Activated CD8-positive, alpha-beta memory T cell treated with anti-CD3 and anti-CD28 coated beads, Interleukin-2, amount 50 U/mL, for 24 hours (primary cell): ENCODE data around the gene ZNF284.
"Not testable (repeated sequence)": the region's sequence is repeated elsewhere in the genome, so short reads cannot be mapped to it uniquely, and the experiment has no call there.

Source experiments
- DNase-seq: peaks from one replicate; pipeline ENCODE4 v3.0.0-alpha.2; 2020; ENCODE audit errors: extremely low read depth

ZNF284 gene

GRCh38 chr19:44111910-44112463 lies 40.0 kb downstream of the ZNF284 start:
- DNase-seq, result no peak

- DNase-seq, result no peak
Measured at GRCh38 chr19:44112802-44113137, 40.8 kb downstream of the ZNF284 start.

- peak; percentile 71 for DNase-seq
Measured at GRCh38 chr19:44113138-44113783, 41.3 kb downstream of the ZNF284 start, which contains the start of gene ZNF225. Gene ZNF225, plus strand, starts transcription at chr19:44113399. Its CDS starts 2,429 bp downstream, at chr19:44115828.

GRCh38 chr19:44113784-44114390 lies 41.9 kb downstream of the ZNF284 start:
- no peak for DNase-seq

- not testable (repeated sequence) for DNase-seq
Measured at GRCh38 chr19:44121162-44121561, 49.2 kb downstream of the ZNF284 start.

- DNase-seq, result no peak
Measured at GRCh38 chr19:44131955-44132354, 60.0 kb downstream of the ZNF284 start.
